Stimulated activated CD8-positive, alpha-beta memory T cell treated with anti-CD3 and anti-CD28 coated beads, Interleukin-15, amount 100 ng/mL, for 1 hour (primary cell): ENCODE measurements around the gene STARD13.

Experiments
- DNase-seq: peaks from one replicate; pipeline ENCODE4 v3.0.0-alpha.2; 2020; ENCODE audit warnings: low read depth

The STARD13 gene

DNA sequence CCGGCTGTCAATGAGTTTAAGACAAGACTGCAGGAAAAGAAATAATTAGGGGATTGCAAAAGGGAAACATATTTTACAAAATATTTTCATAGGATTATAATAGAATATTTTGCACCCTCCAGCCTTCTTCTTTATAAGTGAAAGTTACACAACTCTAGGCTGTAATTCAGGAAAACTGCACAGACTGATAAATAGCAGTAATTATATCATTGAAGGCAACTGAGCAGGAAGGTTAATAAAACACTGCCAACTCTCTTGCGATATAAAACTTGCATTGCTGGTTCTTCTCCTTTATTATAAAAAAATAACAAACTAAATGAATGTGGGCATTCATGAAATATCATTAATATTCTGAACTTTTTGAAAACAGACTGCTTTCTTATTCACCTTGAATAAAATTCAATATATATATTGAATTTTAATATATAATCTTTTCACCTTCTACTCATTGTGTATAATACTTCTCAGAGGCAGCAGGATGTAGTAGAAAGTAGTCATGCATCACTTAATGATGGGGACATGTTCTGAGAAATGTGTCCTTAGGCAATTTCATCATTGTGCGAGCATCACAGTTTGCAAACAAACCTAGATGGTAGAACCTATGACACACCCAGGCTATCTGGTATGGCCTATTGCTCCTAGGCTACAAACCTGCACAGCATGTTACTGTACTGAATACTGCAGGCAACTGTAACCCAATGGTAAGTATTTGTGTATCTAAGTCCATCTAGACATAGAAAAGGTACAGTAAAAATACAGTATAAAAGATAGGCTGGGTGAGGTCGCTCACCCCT lies 24.9 kb upstream of the STARD13 start:
- no peak for DNase-seq

DNA sequence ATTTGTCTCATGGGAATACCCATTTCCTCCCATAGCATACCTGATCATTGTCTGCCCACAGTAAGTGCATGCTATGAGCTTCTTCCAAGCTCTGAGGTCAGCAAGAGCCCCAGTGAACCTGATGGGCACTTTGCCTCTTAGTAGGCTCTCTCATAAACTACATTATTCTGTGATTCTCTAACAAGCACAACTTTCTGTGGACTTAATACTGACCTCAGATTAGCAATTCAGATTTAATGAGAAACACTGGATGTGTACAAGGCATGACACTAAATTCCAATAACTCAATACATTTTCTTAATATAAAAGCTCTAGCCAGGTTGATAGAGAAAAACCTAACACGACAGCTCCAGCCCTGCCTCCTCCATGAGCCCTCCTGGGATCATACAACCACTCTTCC lies 23.3 kb upstream of the STARD13 start:
- DNase-seq, result no peak

- DNase-seq, result no peak
These were observed 22.3 kb upstream of the STARD13 start for GRCh38 chr13:33307843-33308242.

GRCh38 chr13:33303855-33304597 lies 18.5 kb upstream of the STARD13 start:
- no peak for DNase-seq

GRCh38 chr13:33299626-33300025 lies 14.1 kb upstream of the STARD13 start:
- DNase-seq, result no peak

GRCh38 chr13:33296793-33297425 lies 11.4 kb upstream of the STARD13 start:
- DNase-seq, result no peak

- no peak for DNase-seq
These were observed 7.2 kb upstream of the STARD13 start for GRCh38 chr13:33292712-33293111.

DNA sequence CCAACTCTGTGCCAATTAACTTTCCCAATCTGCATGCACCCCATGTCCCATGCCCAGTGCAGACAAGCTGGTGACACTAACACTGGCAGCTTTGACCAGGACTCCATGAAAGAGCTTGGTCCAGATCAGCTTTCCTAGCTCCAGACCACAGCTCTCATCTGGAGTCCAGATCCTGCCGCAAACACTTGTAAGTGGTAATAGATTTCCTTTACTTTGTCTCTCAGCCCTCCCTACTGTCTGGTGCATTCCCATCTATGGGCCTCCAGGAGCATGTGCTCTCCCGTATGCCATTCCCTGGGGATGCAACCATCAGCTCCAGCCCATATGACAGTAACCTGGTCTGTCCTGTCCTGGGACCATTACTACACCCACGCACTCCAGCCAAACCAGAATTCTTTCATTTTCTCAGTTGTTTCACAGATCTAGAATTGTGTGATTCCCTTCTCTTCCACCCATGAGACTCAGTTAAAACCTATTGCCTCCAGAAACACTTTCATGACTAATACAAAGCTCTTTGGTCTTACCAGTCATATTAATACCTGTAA lies 4.9 kb upstream of the STARD13 start:
- DNase-seq, result no peak

- no peak for DNase-seq
These were observed 4.4 kb upstream of the STARD13 start for GRCh38 chr13:33289966-33290365.

DNA sequence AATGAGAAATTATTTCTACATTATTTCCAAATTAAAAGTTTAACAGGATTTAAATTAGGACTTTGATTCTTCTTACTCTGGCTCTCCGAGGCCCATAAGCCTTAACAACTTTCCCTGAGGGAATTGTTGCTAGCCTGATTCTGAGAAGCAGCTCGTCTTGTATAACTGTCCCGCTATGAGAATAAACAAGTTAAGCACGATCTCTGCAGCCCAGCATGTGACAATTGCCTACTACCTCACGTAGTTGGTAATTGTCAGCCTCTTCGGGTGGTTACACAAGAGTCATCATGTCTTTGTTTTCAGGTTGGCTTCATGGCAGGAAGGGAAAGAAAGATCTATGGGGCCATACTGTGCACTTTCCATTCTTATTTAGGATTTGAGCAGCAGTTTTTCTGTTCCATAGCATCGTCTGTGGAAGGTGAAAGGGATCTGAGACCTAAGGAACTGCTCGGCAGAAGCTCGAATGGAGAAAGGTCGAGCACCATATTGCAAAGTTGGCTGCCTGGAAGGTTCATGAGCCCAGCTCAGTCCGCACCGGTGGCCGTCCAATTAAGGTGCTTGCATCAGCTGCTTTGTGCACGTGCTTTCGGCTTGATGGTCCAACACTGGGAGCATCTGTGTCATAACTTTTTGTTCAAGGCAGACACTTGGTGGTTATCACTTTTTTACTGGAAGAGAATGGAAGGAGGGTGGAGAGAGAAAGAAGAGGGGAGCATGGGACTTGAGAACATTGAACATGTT lies 1.8 kb upstream of the STARD13 start:
- DNase-seq, result no peak

DNA sequence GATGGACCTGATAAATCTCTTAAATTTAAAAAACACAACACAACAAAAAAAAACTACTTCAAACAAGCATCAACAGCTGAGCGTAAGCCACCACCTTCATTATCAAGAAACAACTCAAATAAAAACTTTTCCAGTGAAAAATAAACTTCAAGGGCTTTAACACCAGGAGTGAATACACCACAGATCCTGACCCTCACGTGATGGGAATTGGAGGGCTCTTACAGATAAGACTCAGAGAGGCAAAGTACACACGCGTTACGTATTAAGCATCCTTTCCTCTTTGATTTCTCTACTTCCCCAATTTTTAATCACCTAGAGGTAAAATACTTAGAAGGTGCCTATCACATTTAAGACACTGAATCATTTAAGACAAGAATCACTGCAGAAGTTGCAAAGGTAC lies 573 bp upstream of the STARD13 start:
- no peak for DNase-seq

DNA sequence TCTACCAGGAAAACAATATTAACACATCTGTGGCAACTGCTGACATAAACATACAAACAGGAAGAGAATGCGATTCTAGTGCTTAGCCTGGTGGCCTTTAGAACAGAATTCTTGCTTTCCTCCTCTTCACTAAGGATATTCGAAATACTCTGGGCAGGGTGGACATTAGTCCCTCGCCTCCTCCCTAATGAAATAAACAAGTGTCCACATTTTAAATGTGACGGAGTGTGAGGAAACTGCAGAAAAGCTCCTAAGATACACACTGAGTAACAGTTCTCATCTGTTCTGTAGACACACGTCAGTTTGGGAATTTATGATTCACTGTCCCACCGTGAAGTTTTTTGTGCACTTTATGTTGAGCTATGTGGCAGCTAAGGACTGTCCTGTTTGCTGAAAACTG lies 639 bp downstream of the STARD13 start:
- no peak for DNase-seq

- no peak for DNase-seq
These were observed 1.5 kb downstream of the STARD13 start for GRCh38 chr13:33284031-33284430.

- no peak for DNase-seq
These were observed 2.2 kb downstream of the STARD13 start for GRCh38 chr13:33283195-33283911.

DNA sequence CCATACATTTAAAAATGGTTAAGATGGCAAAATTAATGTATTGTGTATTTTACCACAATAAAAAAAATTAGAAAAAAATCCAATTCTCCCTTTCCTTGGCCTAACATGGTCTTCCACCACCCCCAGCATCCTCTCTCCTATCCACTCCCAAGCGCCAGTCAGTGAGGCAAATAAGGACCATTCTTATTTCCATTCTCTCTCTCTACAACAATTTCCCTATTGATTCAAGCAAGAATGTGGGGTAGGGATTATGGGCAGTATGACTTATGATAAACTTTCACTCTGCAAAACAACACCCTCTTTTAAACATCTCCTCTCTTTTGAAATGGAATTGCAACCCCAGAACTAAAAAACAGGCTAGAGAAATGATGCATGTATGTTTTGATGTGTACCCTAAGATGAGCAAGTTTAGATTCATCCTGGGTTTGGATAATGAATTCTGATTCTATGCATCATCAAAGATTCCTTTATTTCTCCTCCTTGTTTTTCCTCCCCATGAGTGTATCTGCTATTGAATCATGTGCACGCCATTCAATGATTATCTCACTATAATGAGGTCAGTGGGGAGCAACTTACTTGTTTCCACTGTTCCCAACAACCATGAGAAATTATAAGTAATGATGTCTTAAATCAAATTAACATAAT lies 3.5 kb downstream of the STARD13 start:
- no peak for DNase-seq

DNA sequence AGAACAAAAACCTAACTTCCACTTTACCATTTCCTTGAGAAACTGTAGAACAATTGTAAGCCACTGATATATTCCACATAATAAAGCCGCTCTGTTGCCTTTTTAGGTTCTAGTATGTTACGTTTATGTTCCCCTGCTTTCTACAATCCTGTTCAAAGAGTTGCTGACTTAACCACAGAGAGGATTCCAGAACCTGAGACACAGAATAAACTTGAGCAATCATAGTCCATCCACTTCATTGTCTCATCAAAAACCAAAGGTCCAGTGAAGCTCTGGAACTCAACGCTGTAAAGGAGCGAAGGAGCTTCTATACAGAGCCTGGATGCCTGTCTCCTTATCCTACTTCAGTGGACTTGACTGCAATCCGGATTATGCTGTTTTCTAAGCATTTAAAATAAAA lies 4.6 kb downstream of the STARD13 start:
- no peak for DNase-seq

DNA sequence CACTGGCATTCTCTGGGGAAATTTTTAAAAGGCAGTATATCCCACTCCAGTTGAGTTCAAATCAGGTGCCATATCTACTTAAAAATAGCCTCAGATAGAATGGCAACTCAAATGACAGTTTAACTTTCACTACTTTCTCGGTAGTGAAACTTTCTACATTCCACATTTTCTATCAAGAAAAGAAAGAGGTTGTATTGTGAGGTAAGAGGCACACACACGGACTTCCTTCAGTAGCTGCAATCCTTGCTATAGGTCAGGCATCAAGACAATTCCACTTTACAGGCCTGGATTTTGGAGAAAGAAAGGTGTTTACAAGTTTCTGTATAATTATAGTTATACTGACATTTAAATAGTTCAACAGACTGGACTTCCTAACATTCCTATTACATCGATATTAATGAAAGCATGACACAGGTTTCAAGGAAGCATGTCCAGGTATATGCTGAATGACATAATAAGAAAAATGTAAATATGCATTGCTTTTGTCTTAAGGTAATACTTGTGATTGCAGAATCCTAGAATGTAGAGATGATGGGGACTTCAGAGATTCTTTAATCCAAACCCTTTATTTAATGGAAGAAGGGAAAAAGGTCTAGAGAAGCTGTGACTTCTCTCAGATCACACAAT lies 5.2 kb downstream of the STARD13 start:
- no peak for DNase-seq

DNA sequence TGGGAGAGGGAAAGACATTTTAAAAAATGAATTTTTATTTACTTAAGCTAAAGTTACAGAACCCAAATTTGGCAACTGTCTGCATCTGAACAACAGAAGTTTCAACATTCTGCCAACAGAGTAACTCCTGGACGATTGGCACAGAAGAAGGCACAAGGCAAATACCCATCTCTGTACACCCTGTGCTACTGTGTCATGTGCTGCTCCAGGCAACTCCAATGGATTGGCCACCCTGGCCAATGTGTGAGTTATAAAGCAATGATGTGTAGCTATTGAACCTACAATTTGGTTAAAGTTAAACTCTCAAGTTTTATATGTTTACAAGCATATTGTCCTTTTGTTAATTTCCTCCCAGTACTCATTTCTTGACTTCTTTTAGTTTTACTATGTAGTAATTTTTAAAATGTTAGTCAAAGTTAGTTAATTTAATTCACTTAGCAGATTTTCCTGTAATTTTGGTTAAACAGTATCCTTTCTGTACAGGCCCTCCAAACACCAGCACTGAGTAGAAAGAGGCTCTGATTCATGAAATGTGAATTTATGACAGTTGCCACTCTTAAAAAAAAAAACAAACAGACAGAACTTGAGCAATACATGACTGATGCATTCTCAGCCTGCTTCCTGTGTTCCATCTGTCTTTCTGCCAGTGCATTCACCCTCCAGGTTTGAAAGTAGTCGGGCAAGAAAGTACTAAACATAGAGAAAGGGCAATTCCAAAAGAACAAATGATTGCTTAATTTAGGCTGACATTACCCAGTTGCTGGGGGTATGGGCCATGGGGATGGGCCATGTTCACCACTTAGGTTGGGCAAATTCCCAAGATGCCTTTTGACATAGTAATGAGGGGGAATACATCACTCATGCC lies 5.9 kb downstream of the STARD13 start:
- DNase-seq, result no peak

GRCh38 chr13:33278913-33279312 lies 6.6 kb downstream of the STARD13 start:
- DNase-seq, result no peak
